Central memory CD8-positive, alpha-beta T cell (primary cell): ENCODE measurements around the gene DOC2B.
A peak's percentile ranks its signal among the peaks of the same experiment; 100 is the strongest.

Experiments
- ATAC-seq: fragments of 150-1000 bp; cut with Tn5 transposase; replicated peaks from 2 replicates; pipeline ENCODE4 v1.10.0; 2022; ENCODE audit warnings: mild to moderate bottlenecking, moderate FRiP score, moderate number of reproducible peaks; ENCODE audit not compliant: poor library complexity, severe bottlenecking; ENCODE audit errors: extremely low read depth
- DNase-seq, 2 donors: peaks; one replicate each; pipeline ENCODE4 v3.0.0; 2021; ENCODE audit warnings: low spot score in 2 of 2
- H3K27ac Mint-ChIP-seq: one replicate; pipeline ENCODE4 v1.8.0; 2022; ENCODE audit warnings: low read depth, mild to moderate bottlenecking, moderate library complexity, mixed read lengths
- H3K27me3 Mint-ChIP-seq: one replicate; pipeline ENCODE4 v1.8.0; 2022; ENCODE audit warnings: mixed read lengths
- H3K36me3 Mint-ChIP-seq: one replicate; pipeline ENCODE4 v1.8.0; 2022; ENCODE audit warnings: mild to moderate bottlenecking, moderate library complexity, mixed read lengths; ENCODE audit not compliant: insufficient read depth
- H3K4me1 Mint-ChIP-seq: one replicate; pipeline ENCODE4 v1.8.0; 2022; ENCODE audit warnings: mixed read lengths
- H3K4me3 Mint-ChIP-seq: one replicate; pipeline ENCODE4 v1.8.0; 2022; ENCODE audit warnings: mild to moderate bottlenecking, moderate library complexity, mixed read lengths
- H3K9me3 Mint-ChIP-seq: one replicate; pipeline ENCODE4 v1.8.0; 2022; ENCODE audit warnings: mixed read lengths

Gene DOC2B

GRCh38 chr17:193841-194806 lies 12.7 kb upstream of the DOC2B start:
- H3K4me3 Mint-ChIP-seq: no peak overlapping the region
- no peaks in the 10 kb centered on the region for H3K4me1 Mint-ChIP-seq
- no peaks in the 10 kb centered on the region for H3K36me3 Mint-ChIP-seq
- DNase-seq (no peak), ATAC-seq (no peak)
- H3K9me3 Mint-ChIP-seq: no peaks in the 10 kb centered on the region
- no peak overlapping the region for H3K27ac Mint-ChIP-seq
- H3K27me3 Mint-ChIP-seq: peaks cover 17% of the 10 kb centered on the region

DNA sequence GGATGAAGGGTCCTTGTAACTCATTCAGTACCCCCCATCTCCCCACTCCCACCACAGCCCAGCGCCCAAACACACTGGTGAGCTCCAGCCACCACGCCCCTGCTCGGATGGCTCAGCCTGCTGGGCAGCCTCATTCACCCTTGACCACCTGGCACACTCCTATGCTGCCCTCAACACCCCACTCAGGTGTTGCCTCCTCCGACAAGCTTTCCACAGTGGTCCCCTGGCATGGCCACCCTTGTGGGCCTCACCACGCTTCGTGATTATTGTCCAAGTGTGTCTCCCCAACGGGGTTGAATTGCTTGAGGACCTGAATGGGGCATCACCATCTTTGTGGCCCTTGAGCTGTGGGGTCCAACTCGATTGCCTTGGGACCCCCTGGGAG lies 12.0 kb upstream of the DOC2B start:
- ATAC-seq (no peak), DNase-seq (no peak)
- Mint-ChIP-seq H3K27me3 (peaks cover 14% of the 10 kb centered on the region), H3K27ac (no peak overlapping the region), H3K9me3 (no peaks in the 10 kb centered on the region), H3K36me3 (no peaks in the 10 kb centered on the region), H3K4me3 (no peak overlapping the region), H3K4me1 (no peaks in the 10 kb centered on the region)

DNA sequence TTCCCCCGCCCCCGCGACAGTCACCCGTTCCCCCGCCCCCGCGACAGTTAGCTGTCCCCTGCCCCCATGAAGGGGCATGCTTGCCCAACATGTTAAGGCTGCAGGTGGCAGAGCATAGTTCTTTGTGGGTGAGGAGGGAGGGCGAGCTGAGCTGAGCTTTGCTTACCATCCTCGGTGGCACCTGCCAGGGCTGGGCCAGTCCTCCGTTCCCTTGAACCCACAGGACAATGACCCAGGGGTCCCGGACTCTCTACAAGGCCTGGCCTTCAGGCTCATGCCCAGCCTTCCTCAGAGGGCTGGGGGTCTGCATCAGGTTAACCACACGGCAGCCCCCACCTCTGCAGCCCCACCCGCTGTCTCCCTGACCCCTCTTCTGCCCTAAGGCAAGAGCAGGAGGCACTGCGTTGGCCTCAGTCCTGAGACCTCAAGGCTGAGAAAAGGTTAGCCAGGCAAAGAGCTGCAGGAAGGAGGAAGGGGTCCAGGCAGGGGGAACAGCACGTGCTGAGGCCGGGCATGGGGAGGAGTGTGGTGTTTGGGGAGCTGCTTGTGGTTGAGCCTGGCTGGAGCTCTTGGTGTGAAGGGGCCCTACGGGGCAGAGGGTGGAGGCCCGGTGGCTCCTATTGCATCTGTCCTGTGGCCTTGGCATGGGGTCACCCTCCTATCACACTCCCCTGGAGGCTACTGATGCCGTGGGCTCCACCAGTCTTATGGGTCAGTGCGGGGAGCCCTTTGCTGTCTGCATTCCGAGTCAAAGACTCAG lies 11.4 kb upstream of the DOC2B start:
- no peak overlapping the region for H3K27ac Mint-ChIP-seq

DNA sequence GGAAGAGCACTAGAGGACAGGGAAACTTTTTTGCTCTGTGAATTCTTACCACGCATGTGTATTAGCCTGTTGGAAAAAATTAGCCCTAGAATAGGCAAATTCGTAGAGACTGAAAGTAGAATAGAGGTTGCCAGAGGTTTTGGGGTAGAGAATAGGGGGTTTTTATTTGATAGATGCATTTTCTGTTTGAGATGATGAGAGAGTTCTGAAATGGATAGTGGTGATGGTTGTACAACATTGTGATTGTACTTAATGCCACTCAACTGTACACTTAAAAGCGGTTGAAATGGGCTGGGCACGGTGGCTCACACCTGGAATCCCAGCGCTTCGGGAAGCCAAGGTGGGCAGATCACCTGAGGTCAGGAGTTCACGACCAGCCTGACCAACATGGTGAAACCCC lies 8.0 kb upstream of the DOC2B start:
- no peak for DNase-seq
- Mint-ChIP-seq H3K27me3 (peaks cover 23% of the 10 kb centered on the region), H3K4me3 (no peak overlapping the region), H3K4me1 (no peaks in the 10 kb centered on the region), H3K9me3 (no peaks in the 10 kb centered on the region), H3K27ac (no peak overlapping the region), H3K36me3 (no peaks in the 10 kb centered on the region)
- no peak for ATAC-seq

More for the DNA sequence above, 11.4 kb upstream of the DOC2B start:
- H3K9me3 Mint-ChIP-seq: no peaks in the 10 kb centered on the region
- H3K4me3 Mint-ChIP-seq: no peak overlapping the region
- H3K36me3 Mint-ChIP-seq: no peaks in the 10 kb centered on the region
- ATAC-seq (no peak), DNase-seq (no peak)
- peaks cover 11% of the 10 kb centered on the region for H3K27me3 Mint-ChIP-seq
- H3K4me1 Mint-ChIP-seq: no peaks in the 10 kb centered on the region

- ATAC-seq (no peak), DNase-seq (no peak)
- H3K27ac Mint-ChIP-seq: no peak overlapping the region
- H3K36me3 Mint-ChIP-seq: peaks cover 1% of the 10 kb centered on the region
- H3K9me3 Mint-ChIP-seq: no peaks in the 10 kb centered on the region
- no peaks in the 10 kb centered on the region for H3K4me1 Mint-ChIP-seq
- H3K4me3 Mint-ChIP-seq: no peak overlapping the region
- H3K27me3 Mint-ChIP-seq: peaks cover 46% of the 10 kb centered on the region
These were observed 5.7 kb upstream of the DOC2B start for GRCh38 chr17:187130-187529.

DNA sequence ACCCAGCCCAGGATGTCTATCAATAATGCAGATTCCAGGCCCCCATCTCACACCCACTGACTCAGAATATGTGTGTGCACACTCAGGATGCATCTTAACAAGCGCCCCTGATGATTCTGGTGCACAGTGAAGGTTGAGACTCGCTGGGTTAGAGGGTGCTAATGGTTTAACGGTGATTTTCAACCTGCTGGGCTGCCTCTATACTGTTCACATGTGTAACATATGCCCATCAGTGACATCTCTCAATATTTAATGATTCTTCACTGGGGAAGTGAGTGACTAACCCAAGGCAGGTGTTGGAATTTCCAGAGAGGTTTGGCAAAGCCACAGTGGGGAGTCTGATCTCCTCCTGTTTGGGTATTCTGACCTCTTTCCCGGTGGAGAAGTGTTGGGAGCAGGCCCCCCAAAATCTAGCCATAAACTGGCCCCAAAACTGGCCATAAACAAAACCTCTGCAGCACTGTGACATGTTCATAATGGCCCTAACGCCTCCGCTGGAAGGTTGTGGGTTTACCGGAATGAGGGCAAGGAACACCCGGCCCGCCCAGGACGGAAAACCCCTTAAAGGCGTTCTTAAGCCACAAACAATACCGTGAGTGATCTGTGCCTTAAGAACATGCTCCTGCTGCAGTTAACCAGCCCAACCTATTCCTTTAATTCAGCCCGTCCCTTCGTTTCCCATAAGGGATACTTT lies 4.1 kb upstream of the DOC2B start:
- no peak for ATAC-seq
- H3K27me3 Mint-ChIP-seq: peaks cover 50% of the 10 kb centered on the region
- no peak overlapping the region for H3K27ac Mint-ChIP-seq
- H3K36me3 Mint-ChIP-seq: peaks cover 1% of the 10 kb centered on the region
- DNase-seq: no peak
- no peaks in the 10 kb centered on the region for H3K4me1 Mint-ChIP-seq
- H3K9me3 Mint-ChIP-seq: no peaks in the 10 kb centered on the region
- H3K4me3 Mint-ChIP-seq: no peak overlapping the region

DNA sequence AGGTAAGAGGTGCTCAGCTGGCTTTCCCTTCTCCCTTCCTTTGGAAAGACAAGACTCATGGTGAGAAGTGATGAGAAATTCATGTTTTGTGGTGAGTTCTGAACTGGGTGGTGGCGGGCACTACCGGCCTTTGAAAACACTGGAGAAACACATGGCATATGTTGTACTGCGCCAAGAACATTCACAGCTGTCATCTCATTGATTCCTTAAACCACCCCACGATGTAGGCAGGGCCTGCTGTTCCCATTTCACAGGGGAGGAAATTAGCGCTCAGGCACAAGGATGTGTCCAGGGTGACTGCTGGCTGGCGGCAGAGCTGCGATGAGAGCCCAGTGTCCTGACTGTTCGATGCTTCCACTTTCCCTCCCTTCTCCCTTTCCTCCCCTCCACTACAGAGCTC lies 1.6 kb upstream of the DOC2B start:
- Mint-ChIP-seq H3K27ac (no peak overlapping the region), H3K4me1 (no peaks in the 10 kb centered on the region), H3K36me3 (peaks cover 1% of the 10 kb centered on the region), H3K27me3 (peaks cover 66% of the 10 kb centered on the region), H3K4me3 (no peak overlapping the region), H3K9me3 (no peaks in the 10 kb centered on the region)
- DNase-seq (no peak), ATAC-seq (no peak)

- Mint-ChIP-seq H3K9me3 (no peaks in the 10 kb centered on the region), H3K4me3 (peak overlapping the region; percentile 59), H3K27ac (no peak overlapping the region), H3K4me1 (no peaks in the 10 kb centered on the region), H3K27me3 (peaks cover 74% of the 10 kb centered on the region), H3K36me3 (peaks cover 1% of the 10 kb centered on the region)
- ATAC-seq: no peak
- DNase-seq: no peak
These were observed 751 bp upstream of the DOC2B start for GRCh38 chr17:182050-182751.

DNA sequence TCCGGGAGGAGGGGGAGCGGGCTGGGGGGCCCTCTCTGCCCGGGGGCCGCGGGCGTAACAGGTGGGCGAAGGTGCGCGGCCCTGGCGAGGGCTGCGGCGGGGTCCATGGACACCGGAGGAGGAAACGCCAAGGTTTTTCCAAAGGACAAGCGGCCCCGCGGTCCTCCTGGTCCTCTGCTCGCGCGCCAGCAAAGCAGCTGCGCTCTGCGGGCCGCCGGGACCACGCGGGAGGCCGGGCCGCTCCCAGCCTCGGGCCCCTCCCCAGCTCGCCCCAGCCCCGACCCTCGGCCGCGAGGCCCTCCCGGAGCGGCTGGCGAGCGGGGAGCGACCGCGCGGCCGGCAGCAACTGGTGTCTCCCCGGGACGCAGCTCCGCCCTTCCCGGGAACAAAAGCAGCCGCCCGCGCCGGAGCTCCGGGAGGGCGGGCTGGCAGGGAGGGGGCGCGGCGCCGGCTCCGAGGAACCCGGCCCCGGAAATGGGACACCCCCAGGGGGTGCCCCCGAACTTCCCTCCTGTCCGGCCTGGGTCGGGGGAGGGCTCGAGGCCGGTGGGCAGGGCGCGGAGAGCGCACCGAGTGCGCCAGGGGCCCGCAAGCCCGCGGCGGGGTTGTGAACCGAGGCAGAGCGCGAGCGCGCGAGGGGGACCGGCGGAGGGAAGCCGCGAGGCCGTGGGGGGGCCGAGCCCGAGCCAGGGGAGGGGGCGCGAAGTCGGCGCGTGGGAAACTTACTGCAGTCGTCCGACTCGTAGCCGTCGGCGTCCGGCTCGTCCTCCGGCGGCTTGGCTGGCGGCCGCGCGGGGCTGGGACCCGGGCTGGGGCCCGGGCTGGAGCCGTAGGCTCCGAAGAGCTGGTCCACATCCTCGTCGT lies 837 bp downstream of the DOC2B start:
- H3K4me1 Mint-ChIP-seq: no peaks in the 10 kb centered on the region
- H3K27ac Mint-ChIP-seq: no peak overlapping the region
- no peak for DNase-seq
- ATAC-seq: no peak
- H3K36me3 Mint-ChIP-seq: peaks cover 1% of the 10 kb centered on the region
- H3K9me3 Mint-ChIP-seq: no peaks in the 10 kb centered on the region
- no peak overlapping the region for H3K4me3 Mint-ChIP-seq
- peaks cover 65% of the 10 kb centered on the region for H3K27me3 Mint-ChIP-seq

- ATAC-seq (no peak), DNase-seq (no peak)
- peak overlapping the region; percentile 27 for H3K4me3 Mint-ChIP-seq
- peaks cover 1% of the 10 kb centered on the region for H3K36me3 Mint-ChIP-seq
- H3K27me3 Mint-ChIP-seq: peaks cover 58% of the 10 kb centered on the region
- no peak overlapping the region for H3K27ac Mint-ChIP-seq
- no peaks in the 10 kb centered on the region for H3K4me1 Mint-ChIP-seq
- no peaks in the 10 kb centered on the region for H3K9me3 Mint-ChIP-seq
These were observed 1.6 kb downstream of the DOC2B start for GRCh38 chr17:179781-180380.

GRCh38 chr17:179066-179432 lies 2.4 kb downstream of the DOC2B start:
- Mint-ChIP-seq H3K27me3 (peaks cover 50% of the 10 kb centered on the region), H3K27ac (no peak overlapping the region), H3K4me3 (no peak overlapping the region), H3K9me3 (no peaks in the 10 kb centered on the region), H3K4me1 (no peaks in the 10 kb centered on the region), H3K36me3 (peaks cover under 1% of the 10 kb centered on the region)
- DNase-seq (no peak), ATAC-seq (no peak)
